ENCODE results near the gene RPS15.

Gene RPS15

DNA sequence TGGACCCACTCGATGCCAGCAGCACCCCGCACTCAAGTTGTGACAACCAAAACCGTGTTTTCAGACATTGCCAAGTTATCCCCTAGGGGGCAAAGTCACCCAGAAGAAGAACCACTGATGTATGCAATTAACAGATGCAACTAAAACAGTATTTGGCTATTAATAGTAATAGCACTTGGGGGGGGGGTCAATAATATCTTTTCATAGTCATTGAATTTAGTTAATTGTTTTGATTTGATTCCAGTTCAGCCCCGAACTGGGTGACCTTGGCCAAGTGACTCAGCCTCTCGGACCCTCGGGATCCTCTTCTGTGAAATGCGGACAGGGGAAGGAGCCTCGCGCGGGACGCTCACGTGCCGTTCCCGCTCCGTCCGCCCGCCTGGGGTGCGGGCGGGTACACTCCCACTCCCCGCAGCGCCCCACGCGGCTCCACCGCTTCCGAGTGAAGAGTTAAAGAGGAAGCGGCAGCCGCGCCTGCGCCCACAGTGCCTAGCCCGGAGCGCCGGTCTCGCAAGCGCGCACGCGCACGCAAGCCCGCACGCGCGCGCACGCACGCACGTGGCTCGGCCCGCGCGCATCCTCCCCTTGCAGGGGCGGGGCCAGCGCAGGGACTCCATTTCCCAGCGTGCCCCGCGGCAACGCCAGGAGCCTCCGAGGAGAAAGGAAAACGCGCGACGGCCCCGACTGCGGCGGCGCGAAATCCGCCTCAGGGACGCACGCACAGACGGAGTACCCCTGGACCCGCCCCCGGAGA, 31.2 kb upstream of the RPS15 start:
- H3K27ac ChIP-seq = peak overlapping the region; percentile 99
- TF ChIP-seq ZFX (IDR thresholded peaks at IDR 0.05) = no peak
- TF ChIP-seq, protein P1, sequence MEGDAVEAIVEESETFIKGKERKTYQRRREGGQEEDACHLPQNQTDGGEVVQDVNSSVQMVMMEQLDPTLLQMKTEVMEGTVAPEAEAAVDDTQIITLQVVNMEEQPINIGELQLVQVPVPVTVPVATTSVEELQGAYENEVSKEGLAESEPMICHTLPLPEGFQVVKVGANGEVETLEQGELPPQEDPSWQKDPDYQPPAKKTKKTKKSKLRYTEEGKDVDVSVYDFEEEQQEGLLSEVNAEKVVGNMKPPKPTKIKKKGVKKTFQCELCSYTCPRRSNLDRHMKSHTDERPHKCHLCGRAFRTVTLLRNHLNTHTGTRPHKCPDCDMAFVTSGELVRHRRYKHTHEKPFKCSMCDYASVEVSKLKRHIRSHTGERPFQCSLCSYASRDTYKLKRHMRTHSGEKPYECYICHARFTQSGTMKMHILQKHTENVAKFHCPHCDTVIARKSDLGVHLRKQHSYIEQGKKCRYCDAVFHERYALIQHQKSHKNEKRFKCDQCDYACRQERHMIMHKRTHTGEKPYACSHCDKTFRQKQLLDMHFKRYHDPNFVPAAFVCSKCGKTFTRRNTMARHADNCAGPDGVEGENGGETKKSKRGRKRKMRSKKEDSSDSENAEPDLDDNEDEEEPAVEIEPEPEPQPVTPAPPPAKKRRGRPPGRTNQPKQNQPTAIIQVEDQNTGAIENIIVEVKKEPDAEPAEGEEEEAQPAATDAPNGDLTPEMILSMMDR (conservative IDR thresholded peaks at IDR 0.05) = no peak; the same call in 1 of the 2 replicates

DNA sequence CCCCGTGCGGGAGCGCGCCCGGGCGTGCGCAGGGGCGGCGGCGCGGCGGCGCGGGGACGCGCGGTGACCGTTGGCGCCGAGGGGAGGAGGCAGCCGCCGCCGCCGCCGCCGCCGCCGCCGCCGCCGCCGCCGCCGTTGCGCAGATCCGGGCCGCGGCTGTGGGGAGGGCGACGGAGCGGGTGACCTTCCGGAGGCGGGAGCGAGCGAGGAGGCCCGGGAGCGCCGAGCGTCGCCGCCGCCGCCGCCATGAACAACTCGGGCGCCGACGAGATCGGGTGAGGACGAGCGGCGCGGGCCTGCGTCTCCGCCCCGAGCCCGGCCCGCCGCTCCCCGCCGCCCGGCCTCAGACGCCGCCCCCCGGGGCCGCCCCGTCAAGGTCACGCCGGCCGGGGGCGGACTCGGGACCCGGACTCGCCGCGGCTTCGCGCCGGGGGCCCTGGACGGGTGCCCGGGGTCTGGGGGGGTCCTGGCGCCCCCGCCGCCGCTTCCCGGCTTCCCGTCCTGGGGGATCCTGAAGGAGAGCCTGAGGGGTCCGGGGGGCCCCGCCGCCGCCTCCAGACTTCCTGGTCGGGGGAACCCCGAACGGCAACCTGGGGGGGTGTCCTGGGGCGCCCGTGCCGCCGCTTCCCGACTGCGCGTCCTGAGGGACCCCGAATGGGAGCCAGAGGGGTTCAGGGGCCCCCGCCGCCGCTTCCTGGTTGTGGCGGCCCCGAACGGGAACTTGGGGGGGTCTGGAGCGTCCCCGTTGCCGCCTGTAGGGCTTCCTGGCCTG, 30.5 kb upstream of the RPS15 start, which contains the start of gene DAZAP1:
Gene DAZAP1 (plus strand): TSS at position 59 of the 772 bp plus-strand sequence. CDS start 188 bp downstream, at position 247.
- H3K27ac ChIP-seq = peak within 1 kb of the TSS; percentile 99
- TF ChIP-seq ZFX (IDR thresholded peaks at IDR 0.05) = peak; percentile 41
- TF ChIP-seq, protein P1 (conservative IDR thresholded peaks at IDR 0.05) = no peak

DNA sequence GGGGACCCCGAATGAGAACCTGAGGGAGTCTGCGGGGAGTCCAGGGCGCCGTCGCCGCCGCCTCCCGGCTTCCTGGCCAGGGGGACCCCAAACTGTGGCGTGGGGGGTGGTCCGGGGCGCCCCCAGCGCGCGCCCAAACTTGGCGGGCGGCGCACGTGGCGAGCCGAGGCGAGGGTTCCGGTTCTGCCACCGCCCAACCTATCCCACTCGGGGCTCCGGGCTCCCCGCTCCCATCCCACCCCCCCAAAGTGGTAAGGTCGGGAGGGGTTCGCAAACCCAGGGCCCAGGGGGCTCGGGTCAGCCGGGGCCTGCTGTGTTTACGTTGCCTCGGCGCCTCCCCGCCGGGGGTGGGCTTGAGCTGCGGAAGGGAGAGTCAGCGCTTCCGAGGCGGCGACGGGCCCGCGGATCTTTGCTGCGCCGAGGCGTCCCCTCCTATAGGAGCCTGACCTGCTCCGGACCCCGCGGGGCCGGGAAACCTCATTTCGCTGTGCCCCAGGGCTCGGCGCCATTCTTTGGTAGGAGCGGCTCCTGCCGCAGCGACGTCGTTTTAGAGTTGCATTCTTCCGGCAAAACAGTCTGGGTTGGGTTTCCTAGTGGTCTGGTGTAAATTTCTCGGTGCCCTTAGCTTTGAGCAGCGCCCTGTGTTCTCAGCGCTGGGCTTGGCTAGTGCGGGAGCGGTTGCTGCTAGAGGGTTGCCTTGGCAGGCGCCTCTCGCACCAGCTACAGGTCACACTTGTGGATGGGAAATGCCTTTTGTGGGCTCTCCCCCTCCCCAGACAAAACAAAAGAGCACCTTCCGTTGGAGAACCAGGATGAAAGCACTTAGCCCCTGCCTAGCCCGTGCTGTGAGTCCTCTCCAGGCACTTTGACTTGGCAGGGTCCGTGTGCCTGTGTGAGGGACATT, 29.6 kb upstream of the RPS15 start:
- TF ChIP-seq, protein P1 (conservative IDR thresholded peaks at IDR 0.05) = no peak
- TF ChIP-seq ZFX (IDR thresholded peaks at IDR 0.05) = peak; percentile 27; the same call in 1 of the 2 replicates
- H3K27ac ChIP-seq = peak overlapping the region; percentile 99

DNA sequence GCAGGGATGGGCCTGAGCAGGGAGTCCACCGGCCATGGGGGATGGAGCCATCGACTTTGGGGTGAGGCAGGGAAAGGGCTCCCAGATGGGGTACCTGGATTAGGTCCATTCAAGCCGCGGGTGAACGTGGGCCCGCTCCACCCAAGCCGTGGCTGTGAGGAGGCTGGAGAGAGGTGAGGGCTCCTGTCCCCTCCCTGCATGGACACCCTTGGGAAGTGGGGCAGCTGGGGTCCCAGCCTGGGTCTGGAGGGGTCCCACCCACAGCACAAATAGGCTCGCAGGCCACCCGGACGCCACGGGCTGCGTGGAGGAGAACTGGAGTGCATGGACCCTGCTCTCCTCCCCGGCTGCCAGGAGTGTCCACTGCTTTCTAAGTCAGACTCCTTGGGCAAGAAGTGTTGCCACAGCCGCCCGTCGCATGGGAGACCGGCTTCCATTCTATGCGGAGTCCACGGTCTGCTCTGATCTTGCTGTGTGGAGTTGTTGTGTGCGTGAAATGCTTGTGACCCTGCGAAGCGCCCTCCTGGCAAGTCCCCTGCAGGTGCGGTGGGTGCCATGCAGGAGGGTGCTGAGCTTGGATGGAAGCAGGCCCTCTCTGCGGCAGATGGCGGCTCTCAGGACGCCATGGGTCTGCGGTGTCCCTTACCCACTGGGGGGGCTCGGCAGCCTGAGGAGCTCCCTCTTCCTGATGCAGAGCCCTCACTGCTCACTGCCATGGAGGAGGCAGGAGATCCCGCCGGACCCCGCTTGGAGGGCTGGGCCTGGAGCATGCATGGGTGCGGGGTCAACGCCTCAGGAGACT, 28.8 kb upstream of the RPS15 start:
- TF ChIP-seq, protein P1 (conservative IDR thresholded peaks at IDR 0.05) = no peak
- no peak for TF ChIP-seq ZFX (IDR thresholded peaks at IDR 0.05)

DNA sequence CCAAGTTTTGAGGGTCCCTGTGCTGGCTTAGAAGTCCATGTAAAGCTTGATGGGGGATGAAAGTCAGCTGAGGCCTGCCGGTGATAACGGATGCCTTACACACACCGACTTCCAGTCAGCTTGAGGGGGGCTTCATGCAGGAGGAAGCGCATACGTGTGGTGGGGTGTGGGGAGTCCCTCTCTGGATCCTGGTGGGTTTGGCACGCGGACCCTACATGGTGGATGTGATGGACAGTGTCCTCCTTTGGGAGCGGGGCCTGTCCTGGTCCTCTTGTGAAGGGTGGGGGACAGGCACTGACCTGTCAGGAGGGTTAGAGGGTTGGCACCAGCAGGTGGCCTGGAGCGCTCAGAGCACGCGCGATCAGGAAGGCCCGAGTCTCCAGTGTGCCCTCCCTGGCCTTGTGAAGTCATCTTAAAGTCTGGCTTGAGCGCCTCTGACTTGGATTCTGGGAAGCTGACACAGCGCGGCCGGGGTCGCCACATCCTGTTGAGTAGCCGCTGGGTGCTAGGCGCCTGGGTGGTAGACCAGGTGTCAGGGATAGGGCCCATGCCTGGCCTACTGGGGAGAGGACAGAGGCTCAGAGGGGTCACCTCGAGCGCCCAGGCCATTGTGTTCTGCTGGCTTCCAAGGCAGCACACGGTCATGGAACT, 27.9 kb upstream of the RPS15 start:
- H3K27ac ChIP-seq = peak overlapping the region; percentile 99
- TF ChIP-seq ZFX (IDR thresholded peaks at IDR 0.05) = no peak

More for the DNA sequence above, 28.8 kb upstream of the RPS15 start:
- peak overlapping the region; percentile 99 for H3K27ac ChIP-seq

DNA sequence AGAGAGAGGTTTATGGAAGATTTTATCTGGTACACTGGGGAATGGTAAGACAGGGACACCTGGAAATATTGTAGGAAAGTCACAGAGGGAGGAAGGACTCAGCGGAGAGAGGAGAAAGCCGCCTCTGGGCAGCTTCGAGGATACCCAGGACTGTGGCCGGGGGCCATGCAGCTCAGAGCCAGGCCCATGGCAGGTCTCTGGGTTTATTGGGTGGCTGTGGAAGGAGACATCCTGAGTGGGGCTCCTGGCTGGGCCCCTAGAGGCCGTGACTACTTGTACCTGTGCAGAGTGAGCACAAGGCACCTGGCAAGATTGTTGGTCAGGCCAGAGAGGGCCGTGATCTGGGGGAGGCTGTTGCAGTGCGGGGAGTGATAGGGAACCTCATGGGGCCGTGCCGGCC, 27.4 kb upstream of the RPS15 start:
- H3K27ac ChIP-seq = peak overlapping the region; percentile 99
- TF ChIP-seq, protein P1 (conservative IDR thresholded peaks at IDR 0.05) = no peak
- no peak for TF ChIP-seq ZFX (IDR thresholded peaks at IDR 0.05)
